ENCODE measurements around the gene HMBS. TPM values are rescaled to one million over a fixed set of nuclear protein-coding genes. Genes with fewer than 3 reads are reported as not detected.

Gene HMBS
- total RNA-seq, 4 donors from 2014 or later = 6.2 to 27.5 (median 10.0) TPM

DNA sequence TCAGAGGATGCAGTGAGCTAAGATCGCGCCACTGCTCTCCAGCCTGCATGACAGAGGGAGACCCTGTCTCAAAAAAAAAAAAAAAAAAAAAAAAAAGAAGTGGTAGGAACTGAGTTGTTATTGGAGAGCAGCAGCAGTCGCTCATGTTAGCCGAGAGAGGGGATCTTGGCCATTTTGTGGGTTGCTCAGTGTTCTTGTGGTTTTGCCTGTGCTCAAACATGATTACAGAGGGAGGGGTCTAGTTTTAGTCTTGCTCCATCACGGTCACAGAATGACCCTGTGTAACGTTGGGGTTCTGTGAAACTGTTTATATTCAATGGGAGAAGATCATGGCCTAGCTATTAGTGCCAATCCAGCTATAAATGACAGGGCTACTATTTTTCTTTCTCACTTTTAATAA is 15.0 kb downstream of the HMBS start:
- TF ChIP-seq, protein P1, sequence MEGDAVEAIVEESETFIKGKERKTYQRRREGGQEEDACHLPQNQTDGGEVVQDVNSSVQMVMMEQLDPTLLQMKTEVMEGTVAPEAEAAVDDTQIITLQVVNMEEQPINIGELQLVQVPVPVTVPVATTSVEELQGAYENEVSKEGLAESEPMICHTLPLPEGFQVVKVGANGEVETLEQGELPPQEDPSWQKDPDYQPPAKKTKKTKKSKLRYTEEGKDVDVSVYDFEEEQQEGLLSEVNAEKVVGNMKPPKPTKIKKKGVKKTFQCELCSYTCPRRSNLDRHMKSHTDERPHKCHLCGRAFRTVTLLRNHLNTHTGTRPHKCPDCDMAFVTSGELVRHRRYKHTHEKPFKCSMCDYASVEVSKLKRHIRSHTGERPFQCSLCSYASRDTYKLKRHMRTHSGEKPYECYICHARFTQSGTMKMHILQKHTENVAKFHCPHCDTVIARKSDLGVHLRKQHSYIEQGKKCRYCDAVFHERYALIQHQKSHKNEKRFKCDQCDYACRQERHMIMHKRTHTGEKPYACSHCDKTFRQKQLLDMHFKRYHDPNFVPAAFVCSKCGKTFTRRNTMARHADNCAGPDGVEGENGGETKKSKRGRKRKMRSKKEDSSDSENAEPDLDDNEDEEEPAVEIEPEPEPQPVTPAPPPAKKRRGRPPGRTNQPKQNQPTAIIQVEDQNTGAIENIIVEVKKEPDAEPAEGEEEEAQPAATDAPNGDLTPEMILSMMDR (IDR thresholded peaks at IDR 0.05; ENCODE audit: low read depth) = no peak

DNA sequence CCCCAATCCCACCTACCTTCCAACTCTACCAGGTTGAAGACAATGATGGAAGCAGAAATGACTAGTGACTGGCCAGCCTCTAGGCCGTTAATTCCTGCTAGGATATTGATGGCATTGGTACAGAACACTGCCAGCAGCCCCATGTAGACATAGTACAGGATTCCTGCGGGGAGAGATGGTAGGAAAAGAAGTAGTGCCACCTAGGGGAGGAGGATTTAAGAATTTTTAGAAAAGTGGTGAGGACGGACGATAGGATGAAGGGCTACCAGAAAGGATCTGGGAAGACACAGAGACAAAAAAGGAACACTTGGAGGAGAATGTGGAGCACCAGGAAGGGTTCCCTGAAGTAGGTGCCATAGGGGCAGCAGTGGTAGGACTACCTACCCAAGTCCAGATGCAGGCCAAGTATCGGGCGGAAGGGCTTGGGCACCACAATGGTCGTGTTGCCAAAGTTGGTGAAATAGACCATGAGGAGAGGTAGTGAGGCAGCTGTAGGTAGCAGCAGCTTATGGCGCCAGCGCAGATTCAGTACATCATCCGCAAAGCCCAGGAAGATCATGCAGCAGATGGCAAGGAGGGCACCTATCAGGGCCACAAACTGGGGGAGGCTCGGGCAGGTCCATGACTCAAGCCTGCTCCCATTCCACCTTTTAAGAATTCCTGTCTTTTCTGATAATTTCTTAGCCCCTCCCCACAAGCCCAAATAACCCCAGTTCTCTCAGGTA is 15.7 kb downstream of the HMBS start:
- TF ChIP-seq, protein P1 (IDR thresholded peaks at IDR 0.05; ENCODE audit: low read depth) = no peak

DNA sequence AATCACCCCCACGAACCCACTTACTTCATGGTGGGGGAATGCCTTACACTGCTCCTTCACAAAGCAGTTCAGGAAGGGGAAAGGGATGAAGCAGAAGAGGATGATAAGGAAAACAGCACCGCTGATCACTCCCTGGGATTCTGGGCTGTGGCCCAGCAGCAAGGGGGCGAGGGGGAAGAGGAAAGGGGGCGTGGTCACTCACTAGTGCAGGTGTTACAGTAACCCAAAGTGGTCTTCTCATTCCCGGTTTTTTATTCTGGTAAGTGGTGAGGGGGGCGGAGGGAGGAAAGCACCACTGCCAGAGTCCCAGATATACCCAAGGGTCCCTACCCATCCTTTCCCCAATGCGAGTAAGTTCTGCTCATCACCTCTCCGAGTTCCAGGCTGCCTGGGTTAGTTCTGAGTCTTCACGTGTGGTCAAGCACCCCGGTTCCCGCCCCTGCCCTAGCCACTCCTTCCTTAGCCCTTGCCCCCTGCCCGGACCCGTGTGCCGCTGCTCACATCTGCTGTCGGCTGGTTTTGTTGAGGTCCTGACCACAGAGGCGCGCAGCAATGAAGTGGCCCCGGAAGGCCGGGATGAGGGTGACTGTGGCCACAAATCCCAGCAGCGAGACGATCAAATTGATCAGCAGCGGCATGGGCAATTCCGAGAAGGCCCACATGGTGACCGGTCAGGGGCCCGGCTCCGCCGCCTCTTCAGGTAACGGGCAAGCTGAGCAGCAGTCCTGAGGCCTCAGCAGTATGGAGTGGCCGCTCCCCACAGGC is 16.5 kb downstream of the HMBS start:
- TF ChIP-seq, protein P1 (IDR thresholded peaks at IDR 0.05; ENCODE audit: low read depth) = no peak

DNA sequence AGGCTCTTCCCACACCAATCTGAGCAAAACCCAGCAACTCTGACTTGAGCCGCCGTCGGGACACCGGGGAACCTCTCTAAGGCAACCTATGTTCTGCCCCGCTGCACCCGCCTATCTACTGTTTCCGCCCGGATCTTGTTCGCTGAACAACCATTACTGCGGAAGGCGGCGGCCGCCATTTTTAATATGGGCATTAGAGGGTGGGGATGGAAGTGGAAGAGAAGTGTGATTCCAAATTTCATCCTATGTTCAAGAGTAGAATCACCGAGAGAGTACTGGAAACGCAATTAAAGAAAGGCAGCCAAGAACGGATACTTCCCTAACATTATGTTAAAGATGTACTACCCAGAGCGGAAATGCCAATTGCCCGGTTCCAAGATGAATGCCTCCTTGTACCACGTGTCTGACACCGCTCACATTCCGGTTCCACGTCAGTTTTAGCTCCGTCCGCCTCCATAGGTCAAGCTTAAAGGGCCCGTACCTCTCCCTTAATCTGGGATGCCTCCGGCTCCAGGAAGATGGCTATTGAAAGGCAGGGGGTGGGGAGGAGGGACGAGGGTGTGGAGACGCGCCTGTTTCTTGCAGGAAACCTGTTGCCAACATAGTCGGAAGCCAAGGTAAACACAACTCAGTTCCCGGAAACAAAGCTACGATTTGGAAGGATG is 17.2 kb downstream of the HMBS start, which contains the start of gene DPAGT1:
TSS of gene DPAGT1 (minus strand) at position 95 of the 665 bp plus-strand sequence. CDS start 198 bp downstream, outside the sequence.
- TF ChIP-seq, protein P1 (IDR thresholded peaks at IDR 0.05; ENCODE audit: low read depth) = no peak

DNA sequence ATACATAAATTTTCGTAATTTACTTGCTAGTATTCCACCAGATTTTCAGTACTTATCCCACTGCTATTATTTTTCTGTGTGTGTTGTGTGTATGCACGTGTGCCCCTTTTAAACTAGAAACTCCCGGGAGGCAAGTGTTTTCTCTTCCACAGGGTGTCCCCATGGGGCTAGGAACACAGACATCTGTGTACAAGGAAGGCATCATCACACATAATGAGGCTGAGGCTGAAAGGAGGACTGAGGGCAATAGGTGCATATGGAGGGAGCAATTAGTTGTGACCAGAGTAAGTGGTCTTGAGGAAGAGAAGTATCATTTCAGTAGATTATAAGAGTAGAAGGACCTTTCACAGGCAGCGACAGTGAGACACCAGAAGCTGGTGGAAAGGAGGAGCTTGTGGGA is 19.1 kb downstream of the HMBS start:
- TF ChIP-seq, protein P1 (IDR thresholded peaks at IDR 0.05; ENCODE audit: low read depth) = no peak

DNA sequence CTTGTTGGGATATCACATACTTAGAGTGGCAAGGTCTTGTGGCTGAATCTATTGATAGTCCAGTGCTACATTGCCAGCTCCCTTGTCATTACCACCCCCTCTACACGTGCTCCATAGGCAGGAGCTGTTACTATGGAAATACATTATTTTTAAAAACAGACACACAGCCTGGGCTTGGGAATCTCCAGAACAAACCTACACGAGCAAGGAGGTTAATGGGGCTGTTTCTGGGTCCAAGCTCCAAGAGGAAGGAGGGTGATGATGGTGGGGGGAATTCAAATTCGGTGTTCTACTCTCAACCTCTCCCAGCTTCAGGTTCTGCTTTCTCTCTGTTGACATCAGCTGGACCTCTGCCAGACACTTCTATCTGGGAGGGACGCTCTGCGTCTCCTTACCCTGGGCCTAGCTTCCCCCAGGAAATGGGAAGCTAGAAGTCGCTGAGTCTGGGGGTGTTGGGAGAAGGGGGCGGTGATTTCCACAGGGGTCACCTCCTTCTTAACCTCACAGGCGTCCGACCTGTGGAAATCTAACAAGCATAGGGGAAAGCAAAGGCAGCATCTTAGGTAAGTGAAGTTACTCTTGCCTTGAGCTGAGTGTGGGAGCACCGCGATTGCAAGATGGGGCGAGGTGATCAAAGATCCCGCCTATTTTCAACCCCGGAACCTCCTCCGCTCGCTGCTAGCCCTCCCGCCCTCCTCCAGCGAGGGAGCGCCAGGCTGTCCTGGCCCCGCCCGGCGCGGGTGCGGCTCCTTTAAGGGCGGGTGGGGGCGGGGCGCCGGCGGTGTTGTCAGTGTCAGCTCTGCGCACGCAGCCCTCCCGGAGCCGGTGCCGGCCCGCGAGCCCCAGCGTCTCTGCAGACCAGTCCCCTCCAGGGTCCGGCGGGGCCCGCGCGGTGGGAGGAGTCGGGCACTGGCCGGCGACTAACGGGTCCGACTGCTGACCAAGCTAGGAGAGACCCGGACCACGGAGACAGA is 22.2 kb downstream of the HMBS start, which contains the start of gene C2CD2L:
TSS of gene C2CD2L (plus strand) at position 781 of the 974 bp plus-strand sequence. CDS start 398 bp downstream, outside the sequence.
- TF ChIP-seq, protein P1 (IDR thresholded peaks at IDR 0.05; ENCODE audit: low read depth) = no peak

Data from subcutaneous adipose tissue (tissue), 4 donors.